ENCODE data around the gene TRAPPC11.

TRAPPC11 gene

DNA sequence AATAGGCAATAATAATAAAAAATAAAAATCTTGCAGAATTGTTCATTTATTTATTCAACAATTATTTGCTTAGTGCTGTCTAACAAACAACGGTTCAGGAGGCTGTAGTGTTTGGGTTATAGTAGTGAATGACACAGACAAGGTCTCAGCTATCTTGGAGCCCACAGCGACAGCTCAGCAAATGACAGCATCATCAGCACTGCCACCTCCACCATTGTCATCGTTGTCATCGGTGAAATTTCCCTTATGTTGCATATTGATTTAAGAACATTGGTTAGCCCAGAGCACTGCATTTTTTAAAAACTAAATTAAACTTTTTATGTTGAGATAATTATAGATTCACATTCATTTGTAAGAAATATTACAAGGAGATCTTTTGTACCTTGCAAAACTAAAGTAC is 79.9 kb downstream of the TRAPPC11 start:
- TF ChIP-seq, protein P1, sequence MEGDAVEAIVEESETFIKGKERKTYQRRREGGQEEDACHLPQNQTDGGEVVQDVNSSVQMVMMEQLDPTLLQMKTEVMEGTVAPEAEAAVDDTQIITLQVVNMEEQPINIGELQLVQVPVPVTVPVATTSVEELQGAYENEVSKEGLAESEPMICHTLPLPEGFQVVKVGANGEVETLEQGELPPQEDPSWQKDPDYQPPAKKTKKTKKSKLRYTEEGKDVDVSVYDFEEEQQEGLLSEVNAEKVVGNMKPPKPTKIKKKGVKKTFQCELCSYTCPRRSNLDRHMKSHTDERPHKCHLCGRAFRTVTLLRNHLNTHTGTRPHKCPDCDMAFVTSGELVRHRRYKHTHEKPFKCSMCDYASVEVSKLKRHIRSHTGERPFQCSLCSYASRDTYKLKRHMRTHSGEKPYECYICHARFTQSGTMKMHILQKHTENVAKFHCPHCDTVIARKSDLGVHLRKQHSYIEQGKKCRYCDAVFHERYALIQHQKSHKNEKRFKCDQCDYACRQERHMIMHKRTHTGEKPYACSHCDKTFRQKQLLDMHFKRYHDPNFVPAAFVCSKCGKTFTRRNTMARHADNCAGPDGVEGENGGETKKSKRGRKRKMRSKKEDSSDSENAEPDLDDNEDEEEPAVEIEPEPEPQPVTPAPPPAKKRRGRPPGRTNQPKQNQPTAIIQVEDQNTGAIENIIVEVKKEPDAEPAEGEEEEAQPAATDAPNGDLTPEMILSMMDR (IDR thresholded peaks at IDR 0.05; ENCODE audit: insufficient read depth, low read length, poor library complexity, severe bottlenecking) = no peak
- no peak for TF ChIP-seq EZH2phosphoT487 (conservative IDR thresholded peaks at IDR 0.05; ENCODE audit: low read length)

GRCh38 chr4:183746305-183747229 is 87.5 kb downstream of the TRAPPC11 start:
- H3K9ac ChIP-seq (ENCODE audit: low read length) = no peak overlapping the region
- no peak overlapping the region for H3K4me2 ChIP-seq (ENCODE audit: low read depth, low read length, poor library complexity, severe bottlenecking)
- no peaks in the 10 kb centered on the region for H3K9me2 ChIP-seq (replicated peaks; ENCODE audit: insufficient read depth, low read length)
- H3K79me2 ChIP-seq (ENCODE audit: insufficient read depth, low read length) = no peaks in the 10 kb centered on the region
- H3K9me3 ChIP-seq (ENCODE audit: insufficient read depth, low read length) = no peaks in the 10 kb centered on the region
- H2AFZ ChIP-seq (ENCODE audit: low read depth, low read length, severe bottlenecking) = no peak overlapping the region
- no peak for TF ChIP-seq EZH2phosphoT487 (conservative IDR thresholded peaks at IDR 0.05; ENCODE audit: low read length)
- TF ChIP-seq, protein P1 (IDR thresholded peaks at IDR 0.05; ENCODE audit: insufficient read depth, low read length, poor library complexity, severe bottlenecking) = no peak
- no peaks in the 10 kb centered on the region for H3K27me3 ChIP-seq (ENCODE audit: low read length)
- H3F3A ChIP-seq (ENCODE audit: insufficient read depth) = no peaks in the 10 kb centered on the region
- H4K20me1 ChIP-seq (ENCODE audit: low read depth, low read length) = no peaks in the 10 kb centered on the region
- no peak overlapping the region for H3K4me3 ChIP-seq (ENCODE audit: insufficient read depth, low read length, poor library complexity, severe bottlenecking)
- H3K36me3 ChIP-seq (ENCODE audit: low read length) = no peaks in the 10 kb centered on the region
- H3K27ac ChIP-seq (ENCODE audit: low read depth, low read length) = no peak overlapping the region

More for the DNA sequence above, 79.9 kb downstream of the TRAPPC11 start:
- Histone ChIP-seq H3K36me3 (ENCODE audit: low read length) (no peaks in the 10 kb centered on the region), H4K20me1 (ENCODE audit: low read depth, low read length) (no peaks in the 10 kb centered on the region), H3K9ac (ENCODE audit: low read length) (no peak overlapping the region), H3K27me3 (ENCODE audit: low read length) (no peaks in the 10 kb centered on the region), H3K4me3 (ENCODE audit: insufficient read depth, low read length, poor library complexity, severe bottlenecking) (no peak overlapping the region), H3K9me2 (replicated peaks; ENCODE audit: insufficient read depth, low read length) (no peaks in the 10 kb centered on the region), H3K27ac (ENCODE audit: low read depth, low read length) (no peak overlapping the region), H3K9me3 (ENCODE audit: insufficient read depth, low read length) (no peaks in the 10 kb centered on the region), H3K4me2 (ENCODE audit: low read depth, low read length, poor library complexity, severe bottlenecking) (no peak overlapping the region), H2AFZ (ENCODE audit: low read depth, low read length, severe bottlenecking) (no peak overlapping the region), H3F3A (ENCODE audit: insufficient read depth) (no peaks in the 10 kb centered on the region), H3K79me2 (ENCODE audit: insufficient read depth, low read length) (no peaks in the 10 kb centered on the region)

DNA sequence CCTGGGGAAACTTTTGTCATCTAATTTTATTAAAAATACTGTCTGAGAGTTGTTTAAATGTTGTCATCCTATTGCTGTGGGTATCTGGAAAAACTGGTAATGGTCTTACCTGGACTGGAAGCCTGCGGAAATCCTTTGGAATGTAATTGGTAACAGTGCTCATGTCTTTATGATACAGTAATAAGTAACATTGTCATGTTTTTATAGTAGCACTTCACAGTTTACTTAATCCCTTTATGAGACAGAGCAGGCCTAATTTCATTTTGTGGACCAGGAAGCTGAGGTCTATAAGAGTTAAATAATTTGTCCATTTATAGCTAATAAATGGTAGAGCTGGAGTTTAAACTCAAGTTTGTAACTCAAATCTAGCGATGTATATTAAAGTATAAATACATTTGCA is 88.3 kb downstream of the TRAPPC11 start:
- Histone ChIP-seq H3F3A (ENCODE audit: insufficient read depth) (no peaks in the 10 kb centered on the region), H3K9me3 (ENCODE audit: insufficient read depth, low read length) (no peaks in the 10 kb centered on the region), H3K27ac (ENCODE audit: low read depth, low read length) (no peak overlapping the region), H3K27me3 (ENCODE audit: low read length) (no peaks in the 10 kb centered on the region), H4K20me1 (ENCODE audit: low read depth, low read length) (no peaks in the 10 kb centered on the region), H2AFZ (ENCODE audit: low read depth, low read length, severe bottlenecking) (no peak overlapping the region), H3K36me3 (ENCODE audit: low read length) (no peaks in the 10 kb centered on the region), H3K4me2 (ENCODE audit: low read depth, low read length, poor library complexity, severe bottlenecking) (no peak overlapping the region), H3K79me2 (ENCODE audit: insufficient read depth, low read length) (no peaks in the 10 kb centered on the region), H3K9me2 (replicated peaks; ENCODE audit: insufficient read depth, low read length) (no peaks in the 10 kb centered on the region), H3K9ac (ENCODE audit: low read length) (no peak overlapping the region), H3K4me3 (ENCODE audit: insufficient read depth, low read length, poor library complexity, severe bottlenecking) (no peak overlapping the region)
- TF ChIP-seq EZH2phosphoT487 (conservative IDR thresholded peaks at IDR 0.05; ENCODE audit: low read length) = no peak
- TF ChIP-seq, protein P1 (IDR thresholded peaks at IDR 0.05; ENCODE audit: insufficient read depth, low read length, poor library complexity, severe bottlenecking) = no peak

Data from SU-DHL-6 (cell line).